ENCODE results near the gene TMEM108.
"Not testable (repeated sequence)": the region's sequence is repeated elsewhere in the genome, so short reads cannot be mapped to it uniquely, and the experiment has no call there.

TMEM108 gene

DNA sequence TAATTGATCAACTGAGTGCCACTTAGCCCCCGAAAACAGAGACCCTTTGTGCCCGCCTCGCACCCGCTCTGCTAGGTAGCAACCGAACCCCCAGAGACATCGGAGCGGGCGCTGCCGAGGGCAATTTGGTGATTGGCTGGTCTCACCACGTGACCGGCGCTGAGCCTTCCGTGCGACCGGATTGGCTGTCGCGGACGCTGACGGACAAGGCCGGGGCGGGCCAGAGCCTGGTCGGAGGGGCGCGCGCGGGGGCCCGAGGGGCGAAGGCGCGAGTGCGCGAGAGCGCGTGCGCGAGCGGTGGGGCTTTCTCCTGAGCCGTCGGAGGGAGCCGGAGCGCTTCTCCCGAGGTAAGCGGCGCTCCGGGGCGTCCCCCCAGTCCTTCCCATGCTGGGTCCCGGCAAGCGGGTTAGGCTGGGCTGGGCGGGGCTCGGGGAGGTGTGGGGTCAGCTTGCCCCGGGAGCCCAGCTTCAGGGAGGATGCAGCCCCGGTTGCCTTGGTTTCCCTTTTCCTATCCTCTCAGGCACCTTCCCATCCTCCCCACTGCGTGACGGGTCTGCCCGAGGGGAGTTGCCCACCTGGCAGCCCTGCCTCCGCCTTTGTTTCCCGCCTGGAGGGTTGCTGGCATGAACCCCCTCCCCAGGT is at the start of gene TMEM108:
Gene TMEM108 (plus strand): TSS at position 303 of the 642 bp plus-strand sequence.
- peak; percentile 9 for FAIRE-seq

DNA sequence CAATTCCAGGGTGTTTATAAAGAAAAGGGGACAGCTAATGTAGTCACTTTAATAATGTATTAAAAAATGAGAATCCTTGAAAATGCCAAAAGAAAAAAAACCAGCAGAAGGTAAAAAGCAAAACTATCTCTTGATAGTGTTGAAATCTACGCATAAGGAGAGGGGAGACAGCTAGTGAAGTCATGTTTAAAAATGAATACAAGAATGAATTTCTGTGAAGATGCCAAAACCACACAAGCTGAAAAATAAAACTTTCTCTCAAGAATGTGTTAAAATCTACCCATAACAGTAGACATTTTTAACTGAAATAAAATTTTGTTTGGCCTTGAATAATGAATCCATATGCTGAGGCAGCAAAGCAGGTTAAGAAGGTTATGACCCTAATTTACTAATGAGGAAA is 42.2 kb upstream of the TMEM108 start:
- FAIRE-seq = no peak

DNA sequence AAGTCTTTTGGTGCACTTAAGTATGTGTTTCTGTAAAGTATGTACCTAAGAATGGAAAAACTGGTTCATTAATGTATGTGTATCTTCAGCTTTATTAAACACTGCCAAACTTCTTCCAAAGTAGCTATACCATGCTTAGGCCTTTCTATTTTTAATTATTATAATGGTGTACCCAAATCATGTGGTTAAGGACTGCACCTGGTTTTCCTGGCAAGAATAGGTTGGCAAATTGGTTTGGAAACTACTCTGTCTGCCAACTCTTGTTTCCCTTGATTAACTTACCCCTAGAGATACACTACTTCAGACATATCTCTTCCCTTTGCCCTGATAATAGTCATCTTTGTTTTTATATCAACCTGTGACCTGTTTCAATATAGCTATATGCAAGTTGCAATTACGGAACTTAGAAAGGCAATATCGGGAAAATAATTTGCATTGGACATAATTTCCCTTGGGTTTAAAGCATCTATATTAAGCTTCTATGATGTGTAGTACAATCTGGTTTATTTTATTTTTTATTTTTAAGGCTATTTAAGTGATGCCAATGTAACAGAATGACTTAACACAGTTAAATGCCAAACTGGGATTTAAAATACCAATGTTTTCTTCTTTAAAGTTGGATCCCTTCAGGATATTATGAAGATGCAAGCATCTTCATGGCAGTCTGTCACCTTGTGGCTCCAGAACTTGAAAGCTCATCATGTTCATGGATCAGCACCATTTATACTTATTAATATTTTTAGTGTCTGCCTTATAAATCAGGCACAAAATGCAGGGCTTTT is 40.6 kb upstream of the TMEM108 start:
- no peak for FAIRE-seq

DNA sequence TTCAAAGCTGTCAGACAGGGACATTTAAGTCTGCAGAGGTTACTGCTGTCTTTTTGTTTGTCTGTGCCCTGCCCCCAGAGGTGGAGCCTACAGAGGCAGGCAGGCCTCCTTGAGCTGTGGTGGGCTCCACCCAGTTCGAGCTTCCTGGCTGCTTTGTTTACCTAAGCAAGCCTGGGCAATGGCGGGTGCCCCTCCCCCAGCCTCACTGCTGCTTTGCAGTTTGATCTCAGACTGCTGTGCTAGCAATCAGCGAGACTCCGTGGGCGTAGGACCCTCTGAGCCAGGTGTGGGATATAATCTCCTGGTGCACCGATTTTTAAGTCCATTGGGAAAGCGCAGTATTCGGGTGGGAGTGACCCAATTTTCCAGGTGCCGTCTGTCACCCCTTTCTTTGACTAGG is 33.2 kb upstream of the TMEM108 start:
- FAIRE-seq = not testable (repeated sequence)

DNA sequence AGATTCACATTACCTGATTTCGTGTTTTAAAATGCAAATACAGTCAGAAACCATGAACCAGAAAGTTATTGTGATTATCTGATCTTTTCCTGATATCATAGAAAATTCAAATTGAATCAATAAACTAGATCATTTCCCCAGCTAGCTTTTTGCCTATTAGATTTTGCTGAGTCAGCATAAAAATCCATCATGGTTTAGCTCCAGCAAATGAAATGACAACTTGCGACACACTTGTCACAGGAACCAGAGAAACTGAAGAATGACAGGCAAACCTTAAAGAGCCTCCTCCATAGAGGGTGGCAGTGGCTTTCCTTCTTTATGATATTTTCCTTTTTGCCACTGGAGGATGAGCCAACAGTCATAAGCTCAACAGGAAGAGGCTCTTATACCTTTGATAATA is 30.6 kb upstream of the TMEM108 start:
- FAIRE-seq = peak; percentile 61

DNA sequence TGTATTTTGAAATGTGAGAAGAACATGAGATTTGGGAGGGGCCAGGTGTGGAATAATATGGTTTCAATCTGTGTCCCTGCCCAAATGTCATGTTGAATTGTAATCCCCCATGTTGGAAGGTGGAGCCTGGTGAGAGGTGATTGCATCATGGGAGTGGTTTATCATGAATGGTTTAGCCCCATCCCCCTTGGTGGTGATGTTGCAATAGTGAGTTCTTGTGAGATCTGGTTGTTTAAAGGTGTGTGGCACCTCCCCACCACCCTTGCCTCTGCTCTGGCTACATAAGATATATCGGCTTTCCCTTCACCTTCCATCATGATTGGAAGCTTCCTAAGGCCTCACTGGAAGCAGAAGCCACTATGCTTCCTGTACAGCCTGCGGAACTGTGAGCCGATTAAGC is 23.9 kb upstream of the TMEM108 start:
- no peak for FAIRE-seq

DNA sequence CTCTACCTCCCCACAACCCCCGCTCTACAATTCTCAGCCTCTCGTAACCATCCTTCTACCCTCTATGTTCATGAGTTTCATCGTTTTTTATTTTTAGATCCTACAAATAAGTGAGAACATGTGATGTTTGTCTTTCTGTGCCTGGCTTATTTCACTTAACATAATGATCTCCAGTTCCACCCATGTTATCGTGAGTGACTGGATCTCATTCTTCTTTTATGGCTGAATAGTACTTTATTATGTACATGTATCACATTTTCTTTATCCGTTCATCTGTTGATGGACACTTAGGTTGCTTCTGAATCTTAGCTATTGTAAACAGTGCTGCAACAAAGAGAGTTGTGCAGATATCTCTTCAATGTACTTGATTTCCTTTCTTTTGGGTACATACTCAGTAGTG is 22.6 kb upstream of the TMEM108 start:
- not testable (repeated sequence) for FAIRE-seq

DNA sequence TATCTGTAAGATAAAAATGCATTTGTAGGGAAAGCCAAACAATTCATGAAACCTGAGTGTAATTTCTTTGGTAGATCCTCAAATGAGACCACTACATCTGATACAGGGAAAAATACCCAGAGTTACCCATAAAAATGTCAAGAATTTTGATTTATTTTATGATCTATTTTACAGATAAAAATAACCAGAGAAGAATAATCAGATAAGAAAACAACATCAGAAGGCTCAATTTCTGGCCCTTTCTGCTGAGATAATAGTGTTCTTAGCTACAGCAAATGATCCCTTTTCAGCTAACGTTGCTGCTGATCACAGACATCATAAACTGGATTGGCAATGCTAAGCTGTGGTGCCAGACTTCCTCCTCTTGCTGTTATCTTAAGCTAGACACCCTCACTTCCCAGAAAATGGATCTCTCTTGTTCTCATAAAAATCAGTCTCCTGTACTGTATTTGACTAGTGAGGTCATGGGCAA is 21.3 kb upstream of the TMEM108 start:
- FAIRE-seq = no peak

DNA sequence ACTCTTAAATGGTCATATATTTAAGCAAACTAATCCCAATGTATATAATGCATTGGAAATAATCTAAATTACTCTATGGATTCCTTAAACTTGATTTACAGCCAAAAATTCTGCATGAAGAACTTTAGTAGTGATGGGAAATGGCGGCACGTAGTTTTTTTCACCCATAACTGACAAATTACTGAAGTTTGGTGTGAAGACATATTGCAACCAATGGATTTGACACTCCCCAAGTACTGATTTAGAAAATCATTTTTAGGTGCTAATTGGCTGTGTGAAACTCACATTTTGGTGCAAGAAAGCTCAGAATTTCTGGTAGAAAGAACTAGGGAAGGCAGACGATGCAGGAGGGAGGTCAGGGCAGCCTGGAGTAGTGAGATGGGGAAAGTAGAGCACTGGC is 19.3 kb upstream of the TMEM108 start:
- no peak for FAIRE-seq

DNA sequence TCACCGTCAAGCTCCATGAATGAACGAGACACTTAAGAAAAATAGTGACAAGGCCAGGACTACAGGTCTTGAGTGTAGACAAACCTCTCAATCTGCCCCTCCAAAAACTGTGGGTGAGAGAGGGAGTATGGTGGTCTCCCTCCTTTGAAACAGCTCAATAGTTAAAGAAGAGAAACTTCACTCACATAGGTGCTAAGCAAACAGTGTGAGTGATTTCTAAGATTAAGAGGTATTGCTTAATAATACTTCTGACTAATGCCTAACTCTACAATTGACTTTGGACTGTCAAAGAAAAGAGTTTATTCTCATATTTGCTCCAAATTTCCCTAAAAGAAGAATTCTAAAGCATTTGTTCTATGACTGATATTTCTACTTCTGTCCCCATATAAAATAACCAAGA is 17.0 kb upstream of the TMEM108 start:
- no peak for FAIRE-seq

DNA sequence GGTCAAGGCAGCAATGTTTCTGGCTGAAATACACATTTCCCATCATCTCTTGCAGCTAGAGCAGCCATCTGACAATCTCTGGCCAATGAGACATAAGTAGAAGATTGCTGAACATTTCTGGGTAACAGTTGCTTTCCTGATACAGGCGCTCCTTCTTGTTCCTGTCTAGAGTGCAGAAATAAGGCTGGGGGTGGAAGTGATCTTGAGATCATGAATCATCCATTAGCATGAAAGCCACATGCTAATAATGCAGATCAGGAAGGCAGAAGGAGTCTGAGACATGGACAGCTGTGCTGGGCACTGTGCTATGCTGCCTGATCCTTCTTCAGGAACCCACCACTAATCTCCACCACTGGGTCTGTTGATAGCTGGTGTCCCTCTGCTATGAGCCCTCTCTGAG is 14.8 kb upstream of the TMEM108 start:
- FAIRE-seq = no peak

DNA sequence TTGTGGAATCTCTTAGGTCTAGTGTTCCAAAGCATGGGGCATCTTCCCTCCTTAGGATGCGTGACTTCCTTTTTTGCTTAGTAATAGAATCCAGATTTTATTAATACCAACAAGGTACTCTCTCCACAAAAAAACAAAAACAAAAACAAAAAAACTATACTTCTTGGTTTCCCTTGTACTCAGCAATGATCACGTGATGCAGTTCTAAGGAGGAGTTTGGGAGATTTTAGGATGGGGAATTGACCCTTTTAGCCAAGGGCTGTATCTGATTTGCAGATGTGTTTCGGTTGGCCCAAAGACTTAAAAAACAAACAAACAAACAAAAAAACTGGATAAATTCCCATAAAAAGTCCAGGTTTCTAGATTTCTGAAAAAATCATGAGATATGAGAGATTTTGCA is 12.6 kb upstream of the TMEM108 start:
- no peak for FAIRE-seq

DNA sequence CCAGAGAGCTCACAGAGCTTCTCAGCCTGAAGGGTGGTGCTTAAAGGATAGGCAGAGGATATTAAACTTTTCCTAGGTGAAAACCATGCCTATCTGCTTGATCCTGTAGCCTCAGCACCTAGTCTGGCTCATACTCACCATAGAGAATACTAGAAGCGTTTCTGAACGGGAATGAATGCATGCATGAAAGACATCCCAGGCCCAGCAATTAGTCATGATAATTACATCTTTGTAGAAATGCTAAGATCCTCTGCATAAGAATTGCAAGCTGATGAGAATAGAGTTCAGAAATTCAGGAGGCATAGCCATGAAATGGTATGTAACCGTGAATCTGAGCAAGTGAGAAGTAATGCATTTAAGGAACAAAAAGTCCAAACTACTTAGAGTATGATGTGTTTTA is 5.9 kb upstream of the TMEM108 start:
- FAIRE-seq = no peak

DNA sequence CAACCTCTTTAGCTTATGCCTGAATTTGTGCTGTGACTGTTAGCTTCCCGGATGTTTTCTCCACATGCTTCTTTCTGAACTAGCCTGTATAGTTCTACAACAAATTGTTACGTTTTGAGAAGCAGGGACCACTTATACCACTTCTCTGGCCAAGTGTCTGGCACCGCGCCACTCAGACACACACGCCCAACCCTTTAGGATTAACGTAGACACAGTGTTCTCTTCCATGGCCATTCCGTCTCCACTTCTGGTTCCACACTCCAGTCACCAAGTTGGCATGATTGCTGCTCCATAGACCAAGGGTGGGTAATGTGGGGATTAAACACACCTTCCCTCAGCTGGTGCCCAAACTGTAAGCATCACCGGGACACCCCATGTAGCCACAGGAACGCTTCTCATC is 755 bp upstream of the TMEM108 start:
- FAIRE-seq = no peak

DNA sequence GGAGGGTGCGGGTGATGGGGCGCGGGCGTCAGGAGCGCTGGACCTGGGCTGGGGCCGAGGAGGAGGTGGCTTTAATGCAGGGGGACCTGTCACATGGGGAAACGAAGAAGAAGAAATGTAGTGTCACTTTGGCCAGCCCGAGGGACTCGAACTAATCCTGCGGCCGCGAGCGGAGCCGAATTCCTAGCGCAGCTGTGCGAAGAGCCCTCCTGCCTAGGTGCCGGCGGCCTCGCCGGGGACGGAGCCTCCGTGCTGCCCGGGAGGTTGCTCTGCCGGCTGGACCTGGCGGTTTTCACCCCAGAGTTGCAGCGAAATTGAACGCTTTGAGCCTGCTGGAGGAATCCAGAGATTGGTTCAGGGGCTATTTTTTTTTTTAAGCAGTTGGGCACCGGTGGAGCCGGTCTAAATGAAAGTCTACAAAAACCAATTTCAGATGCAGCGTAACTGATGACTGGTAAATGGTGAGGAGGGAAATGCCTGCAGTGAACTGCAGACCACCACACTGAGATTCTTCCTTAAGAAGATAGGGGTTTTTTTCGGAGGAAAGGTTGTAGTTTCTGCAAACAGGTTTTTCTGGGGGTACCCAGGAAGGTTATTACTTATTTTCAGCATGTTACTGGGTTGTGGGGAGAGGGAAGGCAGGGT is 662 bp downstream of the TMEM108 start:
- no peak for FAIRE-seq

DNA sequence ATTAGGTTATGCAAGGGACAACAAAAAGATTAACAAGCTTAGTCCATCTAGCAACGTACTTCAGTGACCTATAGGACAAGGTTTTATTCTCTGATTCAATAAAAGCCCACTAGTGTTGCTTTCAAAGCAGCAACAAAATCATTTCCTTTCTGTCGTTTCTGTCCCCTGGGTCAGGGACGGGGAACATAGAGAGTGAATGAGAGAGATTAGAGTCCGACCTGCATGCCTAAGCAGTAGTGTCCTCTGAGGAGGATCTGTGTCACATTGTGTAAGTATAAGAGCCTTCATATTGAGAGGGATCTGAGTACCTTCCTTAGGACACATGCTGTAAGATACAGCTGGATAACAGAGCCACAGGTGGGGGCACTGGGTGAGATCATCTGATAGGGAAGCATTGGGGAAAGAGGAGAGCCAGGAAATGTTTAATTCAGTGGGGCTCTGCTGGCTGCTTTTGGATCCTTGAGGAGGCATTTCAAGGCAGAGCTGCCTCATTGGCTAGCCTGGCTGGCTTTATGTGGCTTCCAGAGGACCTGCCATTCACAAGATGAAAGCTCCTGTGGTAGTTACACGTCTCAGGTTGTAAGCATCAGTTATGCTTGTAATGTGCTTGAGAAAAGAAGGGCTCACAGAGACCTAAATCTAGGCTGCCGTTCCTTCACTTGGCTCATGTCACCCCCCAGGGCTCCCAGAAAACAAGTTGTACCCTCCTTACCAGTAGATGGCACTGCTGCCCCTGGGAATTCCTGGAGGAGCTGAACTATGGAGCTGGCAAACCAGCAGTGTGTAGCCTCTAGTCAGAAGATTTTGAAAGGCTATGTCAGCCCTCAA is 2.7 kb downstream of the TMEM108 start:
- peak; percentile 96 for FAIRE-seq

DNA sequence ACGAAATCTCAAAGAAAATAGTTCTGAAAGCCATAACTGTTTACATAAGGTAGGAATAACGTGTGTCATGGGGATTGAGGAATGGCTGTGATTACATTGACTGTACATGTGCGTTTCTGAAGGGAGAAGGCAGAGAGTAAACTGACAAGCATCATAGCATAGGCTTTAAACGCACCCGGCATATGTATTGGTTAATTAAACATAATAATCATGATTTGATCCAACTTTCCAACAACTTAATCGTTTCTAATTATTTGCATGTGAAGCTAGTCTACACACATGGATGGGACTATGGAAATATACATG is 3.3 kb downstream of the TMEM108 start:
- FAIRE-seq = no peak

DNA sequence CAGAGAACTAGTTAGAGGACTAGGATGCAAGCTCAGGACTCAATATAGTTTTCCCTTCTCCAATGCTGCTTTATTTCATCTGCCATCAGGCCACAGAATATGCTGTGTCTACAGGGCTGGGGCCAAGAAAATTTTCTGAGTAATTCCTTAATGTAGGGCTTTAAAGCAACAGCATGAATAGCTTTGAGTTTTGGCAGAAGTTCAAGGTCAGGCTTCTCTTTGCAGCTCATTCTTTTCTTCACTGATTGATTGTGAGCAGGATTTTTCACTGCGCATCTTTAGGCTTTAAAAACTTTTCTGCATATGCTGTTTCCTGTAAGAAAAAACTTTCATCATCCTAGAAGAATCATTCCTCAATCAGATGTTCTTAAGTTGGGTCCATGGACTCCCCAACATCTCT is 4.6 kb downstream of the TMEM108 start:
- no peak for FAIRE-seq

DNA sequence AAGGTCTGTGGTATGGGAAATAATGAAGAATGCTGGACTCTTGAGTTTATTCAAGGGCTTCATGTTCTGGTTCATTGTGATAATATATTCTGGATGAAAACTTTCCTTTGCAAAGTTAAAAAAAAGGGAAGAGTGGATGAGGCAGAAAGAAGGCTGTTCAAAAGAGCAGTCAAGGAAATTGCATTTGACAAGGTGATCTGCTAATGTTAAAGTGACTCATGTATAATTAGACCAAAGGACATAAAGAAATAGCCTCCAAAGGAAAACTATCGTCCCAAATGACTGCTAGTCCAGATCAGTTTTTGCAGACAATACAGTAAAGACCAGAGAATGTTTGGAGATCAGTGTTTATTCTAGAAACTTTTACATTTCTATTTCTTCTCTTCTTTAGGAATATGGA is 9.8 kb downstream of the TMEM108 start:
- no peak for FAIRE-seq

DNA sequence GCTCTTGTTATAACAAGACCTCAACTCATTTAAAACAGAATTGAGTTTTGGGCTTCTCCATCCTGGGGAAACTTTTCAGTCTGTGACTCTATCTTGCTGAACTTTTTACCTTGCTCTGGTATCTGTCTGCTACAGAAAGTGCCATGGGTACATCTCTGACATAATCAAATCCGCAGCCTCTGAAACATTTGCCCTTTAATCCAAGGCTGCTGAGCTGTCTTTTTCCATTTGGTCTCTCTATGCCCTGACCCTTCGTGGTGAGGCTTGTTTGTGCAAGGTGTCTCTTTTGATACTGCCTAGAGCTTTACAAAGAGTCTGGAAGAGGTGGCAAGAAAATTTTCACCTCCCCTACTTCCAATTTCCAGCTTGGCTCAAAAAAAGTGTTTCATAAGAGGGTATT is 11.3 kb downstream of the TMEM108 start:
- FAIRE-seq = no peak

DNA sequence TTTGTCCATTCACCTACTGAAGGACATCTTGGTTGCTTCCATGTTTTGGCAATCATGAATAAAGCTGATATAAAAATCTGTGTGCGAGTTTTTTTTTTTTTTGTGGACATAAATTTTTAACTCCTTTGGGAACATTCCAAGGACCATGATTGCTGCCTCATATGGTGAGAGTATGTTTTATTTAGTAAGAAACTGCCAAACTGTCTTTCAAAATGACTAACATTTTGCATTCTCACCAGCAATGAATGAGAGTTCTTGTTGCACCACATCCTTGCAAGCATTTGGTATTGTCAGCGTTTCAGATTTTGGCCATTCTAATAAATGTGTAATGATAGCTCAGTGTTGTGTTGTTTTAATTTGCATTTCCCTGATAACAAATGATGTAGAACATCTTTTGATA is 12.7 kb downstream of the TMEM108 start:
- no peak for FAIRE-seq

DNA sequence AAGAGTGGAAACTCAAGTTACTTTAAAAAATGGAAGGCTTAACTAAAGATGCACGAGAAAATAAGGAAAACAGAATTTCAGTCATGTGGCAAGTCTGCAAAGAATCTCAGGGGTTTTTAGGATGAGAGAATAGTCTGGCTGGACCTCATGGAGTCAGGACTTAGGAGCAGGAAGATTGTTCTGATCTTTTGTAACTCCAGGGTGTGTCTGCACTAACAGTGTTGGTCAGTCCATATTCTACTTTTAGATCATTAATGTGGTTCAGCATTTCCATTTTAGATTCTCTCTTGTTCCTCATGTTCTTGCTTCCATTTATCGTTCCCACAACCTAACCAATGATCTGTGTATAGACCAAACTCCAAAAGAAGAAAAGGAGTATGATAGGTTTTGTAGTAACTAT is 15.3 kb downstream of the TMEM108 start:
- no peak for FAIRE-seq

DNA sequence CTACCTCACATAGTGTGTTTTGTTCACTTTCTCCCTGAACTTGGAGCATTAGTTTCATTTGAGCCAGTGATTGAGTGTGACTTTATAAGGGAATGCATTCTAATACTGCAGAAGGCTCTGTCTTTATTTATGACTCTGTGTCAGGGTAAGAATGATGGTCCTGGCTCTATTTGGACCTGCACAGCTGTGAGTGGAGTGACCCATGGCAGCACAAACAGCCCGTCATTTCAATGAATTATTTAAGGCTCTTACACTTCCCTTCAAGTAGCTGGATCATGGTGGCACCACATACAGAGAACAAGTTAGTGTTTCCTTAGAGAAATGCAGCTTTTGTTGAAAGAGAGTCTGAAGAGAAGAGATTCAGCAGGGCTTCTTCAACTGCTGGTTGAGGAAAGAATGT is 16.4 kb downstream of the TMEM108 start:
- FAIRE-seq = no peak
